MCF 10A (cell line): Measurements from ENCODE around the gene DPPA5. TPM values are rescaled to one million over a fixed set of nuclear protein-coding genes. Genes with fewer than 3 reads are reported as not detected.
"Not testable (repeated sequence)": the region's sequence is repeated elsewhere in the genome, so short reads cannot be mapped to it uniquely, and the experiment has no call there.

Source experiments
- BruUV-seq: library from RNA; stranded (reverse); fragments of 400-500 nt; replicated peaks from 2 replicates; lab custom pipeline; 2021; lab: Mats Ljungman, UMichigan
- CTCF ChIA-PET: fragments of 300-600 bp; sonication (Branson Sonifier 250); formaldehyde crosslinking; extraction: SDS; loops from one replicate; lab custom pipeline; 2021; ENCODE audit warnings: antibody characterized with exemption, inconsistent platforms; lab: Yijun Ruan, JAX
- POLR2A ChIA-PET: fragments of 300-600, 350-650 bp; sonication (Branson Sonifier 250); formaldehyde crosslinking; extraction: SDS; loops from one replicate; lab custom pipeline; 2020; ENCODE audit warnings: antibody characterized with exemption, inconsistent platforms; lab: Yijun Ruan, JAX
- DNase-seq: peaks from one replicate; pipeline ENCODE4 v3.0.0-alpha.2; 2018; ENCODE audit not compliant: unreplicated experiment
- H3K27ac Mint-ChIP-seq: one replicate; pipeline ENCODE4 v1.8.0; 2022; ENCODE audit warnings: mild to moderate bottlenecking, low read depth, mixed read lengths; ENCODE audit not compliant: unreplicated experiment
- H3K27me3 Mint-ChIP-seq: one replicate; pipeline ENCODE4 v1.8.0; 2022; ENCODE audit warnings: mixed read lengths; ENCODE audit not compliant: insufficient read depth, unreplicated experiment
- H3K36me3 Mint-ChIP-seq: one replicate; pipeline ENCODE4 v1.8.0; 2022; ENCODE audit warnings: mild to moderate bottlenecking, moderate library complexity, mixed read lengths; ENCODE audit not compliant: insufficient read depth, unreplicated experiment
- H3K4me1 Mint-ChIP-seq: one replicate; pipeline ENCODE4 v1.8.0; 2022; ENCODE audit warnings: mixed read lengths; ENCODE audit not compliant: insufficient read depth, unreplicated experiment
- H3K4me3 Mint-ChIP-seq: one replicate; pipeline ENCODE4 v1.8.0; 2022; ENCODE audit warnings: mild to moderate bottlenecking, moderate library complexity, mixed read lengths; ENCODE audit not compliant: unreplicated experiment
- H3K9me3 Mint-ChIP-seq: one replicate; pipeline ENCODE4 v1.8.0; 2022; ENCODE audit warnings: mixed read lengths; ENCODE audit not compliant: unreplicated experiment
- intact Hi-C: fragments of 100-400 bp; cut with micrococcal nuclease; formaldehyde crosslinking; loops from 2 replicates; pipeline ENCODE4 v1.14.1; 2022
- total RNA-seq: library from RNA; stranded (reverse); gene quantifications from 2 replicates; pipeline ENCODE4 v1.2.3, GENCODE V29; 2022
- TF ChIP-seq, protein P1 (sequence below): fragments of 200-600 bp; IDR thresholded peaks from one replicate; pipeline ENCODE4 v1.8.0; 2022; ENCODE audit warnings: antibody characterized with exemption, mild to moderate bottlenecking; ENCODE audit not compliant: unreplicated experiment

The DPPA5 gene
- total RNA-seq, 1 experiment from 2014 or later, result not detected

DNA sequence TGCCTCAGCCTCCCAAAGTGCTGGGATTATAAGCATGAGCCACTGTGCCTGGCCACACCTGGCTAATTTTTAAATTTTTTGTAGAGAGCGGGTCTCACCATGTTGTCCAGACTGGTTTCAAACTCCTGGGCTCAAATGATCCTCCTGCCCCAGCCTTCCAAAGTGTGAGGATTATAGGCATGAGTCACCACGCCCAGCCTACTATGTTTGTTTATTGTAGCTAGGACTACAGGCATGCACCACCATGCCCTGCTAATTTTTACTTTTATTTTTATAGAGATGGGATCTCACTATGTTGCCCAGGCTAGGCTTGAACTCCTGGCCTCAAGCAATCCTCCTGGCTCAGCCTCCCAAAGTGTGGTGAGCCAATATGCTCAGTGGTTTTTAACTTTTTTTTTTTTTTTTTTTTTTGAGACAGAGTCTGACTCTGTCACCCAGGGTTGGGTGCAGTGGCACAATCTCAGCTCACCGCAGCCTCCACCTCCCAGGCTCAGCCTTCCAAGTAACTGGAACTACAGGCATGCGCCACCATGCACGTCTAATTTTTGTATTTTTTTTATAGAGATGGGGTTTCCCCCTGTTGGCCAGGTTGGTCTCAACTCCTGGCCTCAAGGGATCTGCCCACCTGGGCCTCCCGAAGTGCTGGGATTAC lies 28.5 kb upstream of the DPPA5 start:
- H3K4me3 Mint-ChIP-seq, result no peak overlapping the region
- BruUV-seq, result no TSS peak
- H3K27me3 Mint-ChIP-seq, result no peaks in the 10 kb centered on the region
- no peaks in the 10 kb centered on the region for H3K9me3 Mint-ChIP-seq
- H3K36me3 Mint-ChIP-seq, result no peaks in the 10 kb centered on the region
- ChIA-PET CTCF (interaction anchor here (0.6 kb wide), 2 partner anchors 282 to 1313 kb away, joined by 3 read pairs; no protein-coding TSS in a partner anchor), POLR2A (no interaction called here)
- TF ChIP-seq, protein P1, sequence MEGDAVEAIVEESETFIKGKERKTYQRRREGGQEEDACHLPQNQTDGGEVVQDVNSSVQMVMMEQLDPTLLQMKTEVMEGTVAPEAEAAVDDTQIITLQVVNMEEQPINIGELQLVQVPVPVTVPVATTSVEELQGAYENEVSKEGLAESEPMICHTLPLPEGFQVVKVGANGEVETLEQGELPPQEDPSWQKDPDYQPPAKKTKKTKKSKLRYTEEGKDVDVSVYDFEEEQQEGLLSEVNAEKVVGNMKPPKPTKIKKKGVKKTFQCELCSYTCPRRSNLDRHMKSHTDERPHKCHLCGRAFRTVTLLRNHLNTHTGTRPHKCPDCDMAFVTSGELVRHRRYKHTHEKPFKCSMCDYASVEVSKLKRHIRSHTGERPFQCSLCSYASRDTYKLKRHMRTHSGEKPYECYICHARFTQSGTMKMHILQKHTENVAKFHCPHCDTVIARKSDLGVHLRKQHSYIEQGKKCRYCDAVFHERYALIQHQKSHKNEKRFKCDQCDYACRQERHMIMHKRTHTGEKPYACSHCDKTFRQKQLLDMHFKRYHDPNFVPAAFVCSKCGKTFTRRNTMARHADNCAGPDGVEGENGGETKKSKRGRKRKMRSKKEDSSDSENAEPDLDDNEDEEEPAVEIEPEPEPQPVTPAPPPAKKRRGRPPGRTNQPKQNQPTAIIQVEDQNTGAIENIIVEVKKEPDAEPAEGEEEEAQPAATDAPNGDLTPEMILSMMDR, result no peak
- no peaks in the 10 kb centered on the region for H3K4me1 Mint-ChIP-seq
- intact Hi-C loops, result no loop called here
- H3K27ac Mint-ChIP-seq, result no peak overlapping the region
- DNase-seq, result peak; percentile 54

DNA sequence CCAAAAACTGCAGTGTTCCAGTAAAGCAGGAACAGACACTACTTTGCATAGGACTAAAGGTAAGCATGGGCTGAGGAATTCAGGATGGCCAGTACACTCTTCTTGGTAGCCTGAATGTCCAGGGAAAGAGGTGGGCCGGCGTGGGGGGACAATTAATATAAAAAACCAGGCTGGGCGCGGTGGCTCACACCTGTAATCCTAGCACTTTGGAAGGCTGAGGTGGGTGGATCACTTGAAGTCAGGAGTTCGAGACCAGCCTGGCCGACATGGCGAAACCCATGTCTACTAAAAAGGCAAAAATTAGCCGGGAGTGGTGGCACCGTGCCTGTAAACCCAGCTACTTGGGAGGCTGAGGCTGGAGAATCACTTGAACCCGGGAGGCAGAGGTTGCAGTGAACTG lies 27.5 kb upstream of the DPPA5 start:
- DNase-seq, BruUV-seq, POLR2A ChIA-PET, H3K4me1 Mint-ChIP-seq, H3K36me3 Mint-ChIP-seq, H3K27ac Mint-ChIP-seq, H3K9me3 Mint-ChIP-seq, H3K27me3 Mint-ChIP-seq, intact Hi-C loops, H3K4me3 Mint-ChIP-seq: not testable (repeated sequence)
- CTCF ChIA-PET, result interaction anchor here (0.6 to 0.7 kb wide), 3 partner anchors 25 to 151 kb away, joined by 3 read pairs; no protein-coding TSS in a partner anchor

DNA sequence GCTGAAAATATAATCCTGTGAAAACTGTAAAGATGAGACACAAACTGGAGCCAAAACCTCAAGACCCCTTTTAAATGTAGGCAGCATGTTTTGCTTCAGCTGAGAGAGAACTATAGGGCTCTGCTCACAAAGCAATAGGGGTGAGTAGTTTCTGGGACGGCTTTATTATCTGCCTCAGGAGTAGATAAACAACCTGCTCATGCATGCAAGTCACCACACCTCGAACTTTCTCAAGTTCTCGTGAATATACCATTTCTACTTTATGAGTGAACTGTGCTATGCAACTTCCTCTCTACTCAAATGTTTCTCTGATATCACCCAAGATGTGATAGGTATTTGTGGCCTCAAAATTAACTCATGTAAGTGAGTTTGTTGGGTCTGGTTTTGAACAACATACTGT lies 23.1 kb upstream of the DPPA5 start:
- Mint-ChIP-seq H3K27me3 (no peaks in the 10 kb centered on the region), H3K4me1 (no peaks in the 10 kb centered on the region), H3K9me3 (no peaks in the 10 kb centered on the region), H3K27ac (no peak overlapping the region), H3K4me3 (no peak overlapping the region), H3K36me3 (no peaks in the 10 kb centered on the region)
- BruUV-seq, result no TSS peak
- CTCF ChIA-PET, result interaction anchor here (0.6 to 5.0 kb wide), 3 partner anchors 11 to 51 kb away, joined by 4 to 26 read pairs (median 5); no protein-coding TSS in a partner anchor
- TF ChIP-seq, protein P1, result no peak
- intact Hi-C loops, result no loop called here
- POLR2A ChIA-PET, result no interaction called here
- DNase-seq, result no peak

DNA sequence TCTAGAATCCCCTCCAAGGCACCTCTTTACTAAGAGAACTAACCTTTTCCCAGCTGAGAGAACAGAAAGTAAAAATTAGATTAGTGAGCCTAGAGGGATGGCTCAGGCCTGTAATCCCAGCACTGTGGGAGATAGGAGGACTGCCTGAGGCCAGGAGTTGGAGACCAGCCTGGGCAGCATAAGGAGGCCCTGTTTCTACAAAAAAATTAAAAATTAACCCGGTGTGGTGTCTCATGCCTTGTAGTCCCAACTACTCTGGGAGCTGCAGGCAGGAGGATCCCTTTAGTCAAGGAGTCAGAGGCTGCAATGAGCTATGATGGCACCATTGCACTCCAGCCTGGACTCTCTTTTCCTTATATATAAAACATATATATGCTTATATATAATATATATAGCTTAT lies 21.1 kb upstream of the DPPA5 start:
- Mint-ChIP-seq H3K27me3 (no peaks in the 10 kb centered on the region), H3K27ac (no peak overlapping the region), H3K4me1 (no peaks in the 10 kb centered on the region), H3K36me3 (no peaks in the 10 kb centered on the region), H3K9me3 (no peaks in the 10 kb centered on the region), H3K4me3 (no peak overlapping the region)
- ChIA-PET CTCF (interaction anchor here (0.6 to 5.0 kb wide), 3 partner anchors 11 to 49 kb away, joined by 3 to 26 read pairs (median 6); no protein-coding TSS in a partner anchor), POLR2A (no interaction called here)
- BruUV-seq, result no TSS peak
- no peak for DNase-seq
- intact Hi-C loops, result no loop called here
- TF ChIP-seq, protein P1, result no peak
